Myocyte (in vitro differentiated cells): ENCODE measurements around the gene MICA. TPM values are rescaled to one million over a fixed set of nuclear protein-coding genes. Genes with fewer than 3 reads are reported as not detected.
"Not testable (repeated sequence)": the region's sequence is repeated elsewhere in the genome, so short reads cannot be mapped to it uniquely, and the experiment has no call there.

ENCODE experiments used
- DNase-seq: peaks from one replicate; pipeline ENCODE4 v3.0.0-alpha.2; 2012; ENCODE audit warnings: low read depth
- polyA plus RNA-seq: library from polyadenylated mRNA; unstranded; fragments of >200 nt; gene quantifications from one replicate; pipeline ENCODE4 v1.2.1, GENCODE V29; 2012; ENCODE audit warnings: missing spikeins
- total RNA-seq: library from RNA; depleted of rRNA; stranded (reverse); fragments of >200 nt; gene quantifications from 2 replicates; pipeline ENCODE4 v1.2.3, GENCODE V29; 2014

Gene MICA
- 32.5 and 55.9 TPM in 2 replicates for total RNA-seq
- 62.4 TPM for polyA plus RNA-seq

DNA sequence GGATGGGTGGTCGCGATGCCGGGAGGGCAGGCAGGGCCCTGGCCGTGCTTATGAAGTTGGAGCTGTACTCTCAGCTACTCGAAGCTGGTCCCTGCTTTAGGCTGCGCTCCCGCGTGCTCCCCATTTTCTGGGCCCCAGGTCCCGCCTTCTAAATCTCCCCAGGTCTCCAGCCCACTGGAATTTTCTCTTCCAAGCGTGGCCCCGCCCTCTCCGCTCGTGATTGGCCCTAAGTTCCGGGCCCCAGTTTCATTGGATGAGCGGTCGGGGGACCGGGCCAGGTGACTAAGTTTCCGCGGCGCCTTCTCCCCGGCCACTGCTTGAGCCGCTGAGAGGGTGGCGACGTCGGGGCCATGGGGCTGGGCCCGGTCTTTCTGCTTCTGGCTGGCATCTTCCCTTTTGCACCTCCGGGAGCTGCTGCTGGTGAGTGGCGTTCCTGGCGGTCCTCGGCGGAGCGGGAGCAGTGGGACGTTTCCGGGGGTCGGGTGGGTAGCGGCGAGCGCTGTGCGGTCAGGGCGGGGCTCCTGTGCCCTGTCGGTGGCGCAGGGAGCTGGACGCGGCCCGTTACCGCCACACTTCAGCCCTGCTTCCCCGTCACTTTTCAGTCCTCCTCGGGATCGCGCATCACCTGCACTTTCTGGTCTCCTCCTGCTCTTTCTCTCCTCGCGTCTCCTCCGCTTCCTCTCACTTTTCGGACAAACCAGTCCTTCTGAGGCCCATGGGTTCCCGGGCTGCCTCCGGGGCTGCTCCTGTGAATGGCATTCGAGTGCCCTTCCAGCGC lies at the start of gene MICA:
TSS of gene MICA (plus strand) at position 313 of the 778 bp plus-strand sequence. CDS start at position 351, 38 bp downstream.
- peak; percentile 93 for DNase-seq

DNA sequence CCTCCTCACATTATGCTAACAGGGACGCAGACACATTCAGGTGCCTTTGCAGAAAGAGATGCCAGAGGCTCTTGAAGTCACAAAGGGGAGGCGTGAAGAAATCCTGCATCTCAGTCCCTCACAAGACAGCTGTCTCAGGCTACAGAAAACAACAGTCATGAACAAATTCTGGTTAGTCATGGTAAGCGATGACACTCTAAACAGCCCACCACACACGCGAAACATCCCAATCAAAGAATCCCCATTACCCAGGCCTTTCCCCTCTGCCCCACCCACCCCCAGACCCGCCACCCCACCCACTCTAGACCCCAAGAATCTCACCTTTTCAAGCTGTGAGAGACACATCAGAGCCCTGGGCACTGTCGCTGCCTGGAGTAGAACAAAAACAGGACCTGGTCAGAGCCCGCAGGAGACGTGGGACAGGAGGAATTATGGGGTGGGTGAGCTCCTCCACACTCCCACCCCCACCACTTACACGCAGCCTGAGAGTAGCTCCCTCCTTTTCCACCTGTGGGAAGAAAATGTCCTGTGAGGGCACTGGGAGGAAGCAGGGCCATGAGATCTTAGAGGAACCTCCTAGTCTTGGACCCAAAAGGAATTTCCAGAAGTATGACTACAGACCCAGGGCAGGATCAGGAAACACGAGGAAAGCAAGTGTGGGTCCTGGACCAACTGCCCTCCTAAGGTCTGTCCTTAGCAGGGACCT lies 49.1 kb upstream of the MICA start:
- DNase-seq: no peak

DNA sequence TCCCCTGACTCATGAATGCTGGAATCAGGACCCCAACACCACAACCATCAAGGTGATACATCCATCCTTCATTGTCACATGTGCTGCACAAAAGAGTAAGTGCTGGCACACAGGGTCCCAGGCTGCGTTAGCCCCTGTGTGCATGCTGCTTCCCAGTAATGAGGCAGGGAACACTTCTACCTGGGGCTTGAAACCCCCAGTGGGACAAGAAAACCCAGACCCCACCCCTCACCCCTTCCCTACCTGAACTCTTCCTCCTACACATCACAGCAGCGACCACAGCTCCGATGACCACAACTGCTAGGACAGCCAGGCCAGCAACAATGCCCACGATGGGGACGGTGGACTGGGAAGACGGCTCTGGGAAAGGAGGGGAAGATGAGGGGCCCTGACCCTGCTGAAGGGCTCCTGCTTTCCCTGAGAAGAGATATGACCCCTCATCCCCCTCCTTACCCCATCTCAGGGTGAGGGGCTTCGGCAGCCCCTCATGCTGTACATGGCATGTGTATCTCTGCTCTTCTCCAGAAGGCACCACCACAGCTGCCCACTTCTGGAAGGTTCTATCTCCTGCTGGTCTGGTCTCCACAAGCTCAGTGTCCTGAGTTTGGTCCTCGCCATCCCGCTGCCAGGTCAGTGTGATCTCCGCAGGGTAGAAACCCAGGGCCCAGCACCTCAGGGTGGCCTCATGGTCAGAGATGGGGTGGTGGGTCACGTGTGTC lies 48.4 kb upstream of the MICA start:
- DNase-seq: no peak

DNA sequence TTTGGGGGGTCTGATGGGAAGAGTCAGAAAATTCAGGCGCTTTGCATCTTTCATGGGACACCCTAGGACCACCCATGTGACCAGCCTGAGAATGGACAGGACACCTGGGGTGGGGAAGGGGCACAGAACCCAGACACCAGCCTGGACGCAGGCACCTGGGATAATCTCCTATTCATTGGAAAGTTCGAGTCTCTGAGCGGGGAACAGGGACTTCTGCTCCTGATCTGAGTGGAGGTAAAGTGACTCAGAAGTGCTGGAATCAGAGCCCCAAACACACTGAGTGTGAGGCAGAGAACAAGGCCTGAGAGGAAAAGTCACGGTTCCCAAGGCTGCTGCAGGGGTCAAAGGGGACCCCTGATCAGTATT lies 47.8 kb upstream of the MICA start:
- no peak for DNase-seq

DNA sequence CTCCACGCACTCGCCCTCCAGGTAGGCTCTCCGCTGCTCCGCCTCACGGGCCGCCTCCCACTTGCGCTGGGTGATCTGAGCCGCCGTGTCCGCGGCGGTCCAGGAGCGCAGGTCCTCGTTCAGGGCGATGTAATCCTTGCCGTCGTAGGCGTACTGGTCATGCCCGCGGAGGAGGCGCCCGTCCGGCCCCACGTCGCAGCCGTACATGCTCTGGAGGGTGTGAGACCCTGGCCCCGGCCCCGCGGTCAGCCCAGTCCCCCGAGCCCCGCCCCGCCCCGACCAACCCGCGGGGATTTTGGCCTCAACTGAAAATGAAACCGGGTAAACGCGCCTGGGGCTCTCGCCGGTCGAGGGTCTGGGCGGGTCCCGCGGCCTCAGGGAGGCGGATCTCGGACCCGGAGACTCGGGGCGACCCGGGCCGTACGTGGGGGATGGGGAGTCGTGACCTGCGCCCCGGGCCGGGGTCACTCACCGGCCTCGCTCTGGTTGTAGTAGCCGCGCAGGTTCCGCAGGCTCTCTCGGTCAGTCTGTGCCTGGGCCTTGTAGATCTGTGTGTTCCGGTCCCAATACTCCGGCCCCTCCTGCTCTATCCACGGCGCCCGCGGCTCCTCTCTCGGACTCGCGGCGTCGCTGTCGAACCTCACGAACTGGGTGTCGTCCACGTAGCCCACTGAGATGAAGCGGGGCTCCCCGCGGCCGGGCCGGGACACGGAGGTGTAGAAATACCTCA lies 47.0 kb upstream of the MICA start:
- no peak for DNase-seq

DNA sequence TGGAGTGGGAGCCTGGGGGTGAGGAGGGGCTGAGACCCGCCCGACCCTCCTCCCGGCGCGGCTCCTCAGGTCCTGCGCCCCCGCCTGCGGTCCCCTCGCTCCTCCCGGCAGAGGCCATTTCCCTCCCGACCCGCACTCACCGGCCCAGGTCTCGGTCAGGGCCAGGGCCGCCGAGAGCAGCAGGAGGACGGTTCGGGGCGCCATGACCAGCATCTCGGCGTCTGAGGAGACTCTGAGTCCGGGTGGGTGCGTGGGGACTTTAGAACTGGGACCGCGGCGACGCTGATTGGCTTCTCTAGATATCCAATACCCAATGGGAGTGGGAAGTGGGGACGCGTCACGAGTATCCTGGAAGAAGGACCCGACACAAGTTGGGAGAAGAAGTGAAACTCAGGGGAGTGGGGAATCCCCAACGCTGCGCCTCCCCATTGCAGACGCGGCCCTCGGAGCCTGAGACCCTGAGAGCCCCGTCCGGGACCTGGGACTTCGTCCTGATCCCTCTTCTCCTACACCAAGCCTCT lies 46.4 kb upstream of the MICA start, which contains the start of gene HLA-B:
TSS of gene HLA-B (minus strand) at position 234 of the 521 bp plus-strand sequence. CDS start at position 213, 21 bp downstream.
- peak; percentile 84 for DNase-seq

DNA sequence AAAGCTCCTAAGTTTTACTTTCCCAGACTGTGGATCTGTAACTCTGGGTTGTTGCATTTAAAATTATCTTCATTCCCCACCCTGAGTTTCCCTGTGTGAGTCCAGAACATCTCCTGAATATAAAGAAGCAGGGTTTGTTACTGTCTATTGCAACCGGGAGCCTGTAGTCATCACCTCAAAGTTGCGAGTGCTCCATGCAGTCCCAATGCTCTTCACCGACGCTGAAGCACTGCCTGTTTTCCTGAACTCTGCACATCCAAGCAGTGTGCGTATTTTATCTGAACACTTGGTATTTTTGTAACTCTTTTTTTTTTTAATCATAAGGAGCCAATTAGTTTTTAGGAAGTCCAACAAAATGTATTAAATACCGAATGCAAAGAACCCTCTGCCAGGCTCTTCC lies 45.5 kb upstream of the MICA start:
- DNase-seq: no peak

DNA sequence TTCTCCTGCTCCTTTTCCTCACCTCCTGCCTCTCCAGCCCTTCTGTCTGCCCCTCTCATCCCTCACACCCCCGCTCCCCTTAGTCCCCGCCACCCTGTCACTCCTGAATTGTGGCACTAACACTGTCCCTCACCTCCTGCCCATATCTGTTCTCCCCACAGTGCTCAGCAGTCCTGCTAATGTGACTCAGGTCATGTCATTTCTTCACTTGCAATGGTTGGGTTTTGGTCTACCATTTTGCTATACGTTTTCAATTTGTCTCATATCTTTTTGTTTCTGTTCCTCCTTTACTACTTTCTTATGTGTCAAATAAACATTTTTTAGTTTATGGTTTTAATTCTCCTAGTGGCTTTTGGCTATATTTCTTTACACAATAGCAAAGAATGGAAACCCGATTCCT lies 45.1 kb upstream of the MICA start:
- DNase-seq: no peak

DNA sequence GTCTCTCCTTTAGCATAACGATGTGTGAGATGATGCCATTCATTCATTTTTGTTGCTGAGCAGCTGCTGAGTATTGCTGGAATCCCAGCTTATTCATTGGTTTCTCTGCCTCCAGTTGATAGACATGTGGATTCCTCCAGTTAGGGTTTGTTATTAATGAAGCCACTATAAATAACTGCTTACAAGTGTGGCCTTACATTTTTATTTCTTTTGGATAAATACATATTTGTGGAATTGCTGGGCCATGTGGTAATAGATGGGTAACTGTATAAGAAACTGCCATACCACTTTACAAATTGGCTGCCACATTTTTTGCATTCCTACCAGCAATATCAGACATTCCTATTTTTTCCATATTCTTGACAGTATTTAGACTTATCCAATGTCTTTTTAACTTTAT lies 43.8 kb upstream of the MICA start:
- DNase-seq: no peak

DNA sequence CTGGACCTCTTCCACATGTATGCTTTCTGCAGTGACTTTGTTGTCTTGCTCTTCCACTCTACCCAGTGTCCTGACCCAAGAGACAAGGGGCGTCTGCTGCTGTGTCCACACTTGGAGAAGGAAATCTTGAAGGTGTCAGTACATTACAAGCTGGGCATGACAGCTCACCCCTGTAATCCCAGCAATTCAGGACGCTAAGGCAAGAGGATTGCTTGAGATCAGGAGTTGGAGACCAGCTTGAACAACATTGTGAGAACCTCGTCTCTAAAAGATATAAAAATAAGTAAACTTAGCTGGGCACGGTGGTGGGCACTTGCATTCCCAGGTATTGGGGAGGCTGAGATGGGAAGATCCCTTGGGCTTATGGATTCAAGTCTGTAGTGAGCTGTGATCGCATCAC lies 40.6 kb upstream of the MICA start:
- DNase-seq: no peak

DNA sequence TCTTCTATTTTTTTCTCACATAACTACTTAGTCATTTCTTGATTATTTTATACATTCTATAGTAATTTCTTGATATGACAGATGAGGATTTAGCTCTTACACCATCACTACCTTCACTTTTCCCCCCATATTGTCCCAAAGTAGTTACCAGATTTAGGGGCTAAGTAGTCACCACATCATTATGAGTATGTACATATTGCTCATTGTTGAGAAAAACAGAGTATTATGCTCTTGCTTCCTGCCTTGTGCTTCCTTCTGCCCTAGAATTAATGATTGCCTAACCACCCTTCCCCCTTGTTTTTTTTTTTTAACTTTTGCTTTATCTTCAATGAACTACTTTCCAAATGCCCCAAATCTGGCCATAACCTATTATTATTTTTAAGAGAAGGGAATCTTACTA lies 39.6 kb upstream of the MICA start:
- no peak for DNase-seq

DNA sequence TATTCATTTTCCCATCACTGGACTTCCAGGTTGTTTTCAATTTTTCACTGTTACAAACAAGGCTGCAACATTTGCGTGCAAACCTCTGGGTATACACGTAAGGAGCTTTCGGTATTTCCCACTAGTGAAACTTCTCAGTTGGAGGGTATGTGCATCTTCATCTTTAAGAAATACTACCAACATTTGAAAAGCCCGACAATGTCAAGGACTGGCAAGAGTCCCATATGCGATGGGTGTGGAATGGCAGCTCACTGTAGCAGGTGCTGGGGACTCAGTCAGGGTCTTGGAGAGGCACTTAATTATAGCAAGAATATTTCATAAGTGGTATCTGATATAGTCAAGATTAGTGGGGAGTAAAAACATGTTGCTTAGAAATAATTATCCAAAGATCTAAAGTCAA lies 37.5 kb upstream of the MICA start:
- DNase-seq: no peak

DNA sequence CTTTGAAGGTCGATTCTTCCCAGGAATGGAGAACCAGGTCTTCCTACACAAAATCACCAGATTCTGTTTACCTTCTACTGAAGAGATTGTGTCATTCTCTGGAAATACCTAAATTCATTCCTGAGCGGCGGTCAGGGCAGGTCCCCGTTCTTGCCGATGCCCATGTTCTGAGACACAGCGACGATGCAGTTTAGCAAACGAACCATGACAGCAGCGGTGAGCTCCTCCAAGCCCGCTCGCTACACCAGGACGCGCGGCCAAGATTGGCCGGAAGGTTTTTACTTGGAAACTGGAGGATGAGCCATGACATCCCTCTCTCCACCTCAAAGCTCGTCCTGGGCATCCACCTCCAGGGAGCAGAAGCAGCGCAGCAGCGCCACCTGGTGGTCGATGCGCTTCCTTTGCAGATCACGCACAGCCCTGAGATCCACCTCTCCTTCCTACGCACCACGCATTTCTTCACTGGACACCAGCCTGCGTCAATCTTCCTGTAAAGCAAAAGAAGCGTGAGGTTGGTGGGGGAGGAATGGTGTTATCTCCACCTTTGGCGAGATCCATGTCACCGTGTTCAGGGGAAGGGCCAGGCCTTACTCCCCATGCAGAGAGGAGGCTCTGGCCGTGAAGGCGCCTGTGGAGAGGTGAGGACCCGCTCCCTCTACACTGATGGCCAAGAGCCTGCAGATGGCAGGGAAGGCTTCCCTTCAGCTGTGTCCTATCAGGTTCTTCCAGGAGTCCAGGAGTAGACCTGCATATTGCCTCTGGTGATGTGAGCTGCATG lies 36.5 kb upstream of the MICA start:
- peak; percentile 88 for DNase-seq

DNA sequence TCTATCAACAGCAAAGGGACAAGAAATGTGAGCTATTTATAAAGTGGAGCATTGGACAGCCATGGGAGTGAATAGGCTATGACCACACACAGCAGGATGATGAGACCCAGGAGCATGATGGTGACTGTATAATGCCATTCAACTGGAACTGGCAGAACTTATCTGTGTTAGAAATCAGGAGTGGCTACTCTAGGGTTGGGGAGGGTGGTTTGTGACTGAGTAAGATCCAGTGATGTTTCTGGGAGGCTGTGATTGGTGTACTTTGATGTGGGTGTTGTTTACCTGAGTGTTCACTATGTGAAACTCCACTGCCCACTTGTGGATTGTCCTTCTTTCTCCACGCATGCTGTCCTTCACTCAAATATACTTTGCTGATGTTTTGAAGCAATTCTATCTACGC lies 34.9 kb upstream of the MICA start:
- no peak for DNase-seq

DNA sequence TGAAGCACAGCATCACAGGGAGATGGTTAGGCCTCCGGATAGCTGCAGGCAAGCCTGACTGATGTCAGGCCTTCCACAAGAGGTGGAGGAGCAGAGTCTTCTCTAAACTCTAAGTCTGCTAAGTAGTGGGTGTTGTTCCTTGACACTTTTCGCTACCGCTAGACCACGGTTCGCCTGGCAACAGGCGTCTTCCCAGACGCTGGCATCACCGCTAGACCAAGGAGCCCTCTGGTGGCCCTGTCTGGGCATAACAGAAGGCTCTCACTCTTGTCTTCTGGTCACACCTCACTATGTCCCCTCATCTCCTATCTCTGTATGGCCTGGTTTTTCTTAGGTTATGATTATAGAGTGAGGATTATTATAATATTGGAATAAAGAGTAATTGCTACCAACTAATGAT lies 29.3 kb upstream of the MICA start:
- not testable (repeated sequence) for DNase-seq

DNA sequence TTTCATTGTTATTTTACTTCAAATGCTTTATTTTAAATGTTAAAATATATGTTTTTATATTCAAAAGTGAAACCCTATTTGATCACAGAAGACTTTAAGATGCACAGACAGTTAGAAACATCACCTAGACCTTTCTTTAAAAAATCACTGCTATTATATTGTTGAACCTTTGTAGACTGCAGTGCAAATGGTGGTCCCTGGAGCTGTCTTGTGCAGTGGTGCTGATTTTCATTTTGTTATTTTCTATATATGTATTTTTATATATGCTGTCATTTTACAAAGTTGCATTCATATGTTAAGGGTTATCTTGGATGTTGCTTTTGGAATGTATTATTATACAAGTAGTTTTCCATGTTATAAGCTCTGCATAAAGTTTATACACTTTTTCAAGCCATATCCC lies 27.7 kb upstream of the MICA start:
- DNase-seq: no peak

DNA sequence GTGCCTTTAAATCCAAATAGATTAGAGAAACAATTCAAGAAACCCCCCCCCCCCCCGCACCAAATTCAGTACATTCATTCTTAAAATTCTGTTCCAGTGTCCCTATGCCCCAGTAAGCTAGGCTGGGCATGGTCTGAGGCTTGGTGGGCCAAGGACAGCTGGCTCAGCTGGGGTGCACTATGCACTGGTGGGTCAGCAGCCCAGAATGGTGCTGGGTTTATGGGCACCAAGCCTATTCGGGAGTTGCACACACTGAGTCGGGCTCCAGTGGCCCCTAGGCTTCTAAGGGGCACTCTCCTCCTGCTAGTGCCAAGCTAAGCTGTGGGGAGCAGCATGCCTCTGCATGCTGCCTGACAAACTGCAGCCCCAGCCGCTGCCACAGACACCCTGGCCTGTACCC lies 26.4 kb upstream of the MICA start:
- no peak for DNase-seq

DNA sequence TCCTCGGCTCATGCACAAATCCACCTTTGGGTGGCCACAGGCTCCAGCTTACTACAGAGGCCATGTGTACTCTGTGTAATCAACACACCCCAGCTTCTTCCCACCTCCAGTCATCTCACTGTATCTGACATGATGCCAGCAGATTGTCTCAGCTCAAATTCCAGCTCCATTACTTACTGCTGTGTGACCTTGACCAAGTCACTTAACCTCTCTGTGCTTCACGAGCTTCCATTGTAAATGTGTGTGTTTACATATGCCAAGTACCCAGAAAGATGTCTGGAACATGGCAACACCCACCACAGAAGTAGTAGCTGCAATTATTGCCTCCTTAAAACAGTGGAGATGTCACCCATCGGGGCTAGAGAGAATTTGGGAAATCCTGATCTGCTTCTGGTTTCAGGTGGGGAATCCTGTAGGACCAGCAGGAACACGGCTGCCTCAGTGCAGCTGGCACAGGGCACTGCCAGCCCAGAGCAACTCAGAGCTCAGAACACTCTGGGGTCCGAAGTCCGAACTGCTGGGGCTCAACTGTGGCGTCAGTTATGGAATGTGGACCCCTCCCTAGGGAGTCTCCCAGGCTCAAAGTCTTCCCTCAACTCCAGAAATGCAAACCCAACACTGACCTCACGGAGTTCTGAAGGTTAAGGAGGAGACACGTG lies 25.2 kb upstream of the MICA start:
- DNase-seq: no peak

DNA sequence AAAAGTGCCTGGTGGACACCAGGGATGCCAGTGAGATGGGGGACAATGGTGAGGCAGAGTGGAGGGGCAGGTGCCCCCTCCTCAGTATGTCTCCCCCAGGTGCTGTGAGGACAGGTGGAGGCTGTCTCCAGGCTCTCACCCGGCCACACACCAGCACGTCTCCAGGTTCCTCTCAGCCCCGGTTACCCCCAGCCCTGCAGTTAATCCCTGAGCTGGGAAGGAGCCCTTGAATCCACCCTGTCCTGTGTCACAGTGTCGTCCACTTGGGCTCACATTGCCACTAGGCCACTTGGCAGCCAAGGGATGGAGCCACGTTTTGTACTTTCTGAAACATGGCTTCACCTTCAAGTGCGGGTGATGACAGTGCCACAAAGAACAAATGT lies 24.7 kb upstream of the MICA start:
- DNase-seq: no peak

DNA sequence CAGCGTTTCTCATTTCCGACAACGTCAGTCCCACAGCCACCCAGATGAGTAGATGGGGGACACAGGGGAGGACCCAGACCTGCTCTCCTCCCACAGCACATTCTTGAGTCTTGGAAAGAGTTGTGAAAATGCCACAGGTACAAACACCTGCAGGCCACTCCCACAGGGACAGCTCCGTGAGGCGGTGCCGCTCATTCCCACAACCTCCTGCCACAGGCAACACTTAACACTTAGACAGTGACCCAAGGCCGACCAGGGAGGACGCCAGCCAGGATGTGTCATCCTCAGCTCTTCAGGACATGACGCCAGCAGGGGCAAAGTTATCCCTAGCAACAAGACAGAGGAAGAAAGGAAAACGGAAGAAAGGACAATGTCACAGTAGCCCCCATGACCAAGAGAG lies 23.5 kb upstream of the MICA start:
- DNase-seq: no peak
